ENCODE data around the gene TNFRSF6B.

GRCh38 chr20:63731410-63731809 lies 35.0 kb downstream of the TNFRSF6B start:
- no peak for TF ChIP-seq CTCF (IDR thresholded peaks at IDR 0.05; ENCODE audit: insufficient read depth, low read length)
- no peak for TF ChIP-seq REST (IDR thresholded peaks at IDR 0.05; ENCODE audit: insufficient replicate concordance, low read depth)
- TF ChIP-seq POLR2AphosphoS5 (IDR thresholded peaks at IDR 0.05; ENCODE audit: low read depth), result no peak
- TF ChIP-seq SPI1 (IDR thresholded peaks at IDR 0.05; ENCODE audit: borderline replicate concordance, low read depth), result no peak
- no peak for TF ChIP-seq GABPA (IDR thresholded peaks at IDR 0.05; ENCODE audit: low read depth)
